Measurements from ENCODE around the gene DOLK. TPM values are rescaled to one million over a fixed set of nuclear protein-coding genes. Genes with fewer than 3 reads are reported as not detected.

Gene DOLK
- total and polyA plus RNA-seq, 2 donors (not counting 1 experiment from before 2014, with no cell fraction given) = 3.0 to 12.2 TPM

DNA sequence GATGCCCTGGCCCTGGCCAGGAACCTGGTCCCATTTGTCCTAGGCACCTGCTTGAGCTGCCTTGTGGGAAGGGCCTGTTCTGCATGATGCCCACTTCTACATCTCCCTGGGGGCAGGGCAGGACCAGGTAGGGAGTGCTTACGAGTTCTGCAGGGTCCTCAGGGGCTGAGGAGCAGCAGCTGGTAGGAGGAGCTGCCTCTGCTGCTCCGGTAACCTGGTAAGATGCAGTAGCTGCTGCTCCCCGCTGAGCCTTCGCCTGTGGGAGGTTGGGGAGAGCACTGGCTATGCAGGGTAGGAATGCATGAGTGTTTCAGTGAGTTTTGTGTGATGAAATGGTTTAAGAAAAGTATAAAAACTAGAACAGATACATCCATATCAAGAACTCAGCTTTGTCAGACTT is 51.8 kb downstream of the DOLK start:
- H3K27me3 ChIP-seq (replicated peaks in 1 of 4; ENCODE audit: control extremely low read depth in 1 of 4, control insufficient read depth in 3 of 4, insufficient read depth in 4 of 4, low read length in 3 of 4) = no peaks in the 10 kb centered on the region
- DNase-seq = no peak
- H3K9me3 Mint-ChIP-seq (ENCODE audit: insufficient read depth) = no peaks in the 10 kb centered on the region
- ChIA-PET POLR2A (no interaction called here), CTCF (no interaction called here)
- no peaks in the 10 kb centered on the region for H3K9me3 ChIP-seq (ENCODE audit: control extremely low read depth in 1 of 3, control insufficient read depth in 2 of 3, insufficient read depth in 1 of 3, low read length in 2 of 3)
- H3K27ac ChIP-seq (ENCODE audit: low read length in 2 of 2) = peak overlapping the region in 1 of 2 donors; percentile 16
- no peaks in the 10 kb centered on the region for H4K20me1 ChIP-seq (ENCODE audit: control insufficient read depth, insufficient read depth, low read length, poor library complexity, severe bottlenecking)
- no peaks in the 10 kb centered on the region for H3K27me3 Mint-ChIP-seq
- peaks cover 35% of the 10 kb centered on the region for H3K4me1 Mint-ChIP-seq
- no peak overlapping the region for H3K4me3 ChIP-seq (ENCODE audit: control extremely low read depth in 1 of 5, extremely low read depth in 1 of 5, insufficient read depth in 1 of 5, low read depth in 2 of 5, low read length in 4 of 5)
- ATAC-seq (ENCODE audit: low read depth) = no peak
- peaks cover 0 to 36% of the 10 kb centered on the region in 2 experiments for H3K36me3 ChIP-seq (replicated peaks in 1 of 2; ENCODE audit: control extremely low read depth in 1 of 2, control insufficient read depth in 1 of 2, extremely low read depth in 1 of 2, insufficient read depth in 2 of 2, low read length in 1 of 2)
- TF ChIP-seq EZH2 (IDR thresholded peaks at IDR 0.05; ENCODE audit: borderline replicate concordance, insufficient read depth, low read depth, low read length, poor library complexity, severe bottlenecking) (no peak), CTCF (IDR thresholded peaks at IDR 0.05) (no peak)
- H3K9ac ChIP-seq (ENCODE audit: low read length) = no peak overlapping the region
- peaks cover 49% of the 10 kb centered on the region for H3K79me2 ChIP-seq (ENCODE audit: control insufficient read depth, insufficient read depth, low read length)
- H3K4me2 ChIP-seq (replicated peaks; ENCODE audit: low read depth, low read length, poor library complexity, severe bottlenecking) = no peak overlapping the region
- peak overlapping the region; percentile 10 for H3K27ac Mint-ChIP-seq
- intact Hi-C loops (cut with micrococcal nuclease) = no loop called here
- WGBS (ENCODE audit: insufficient coverage) = 82% methylated on average over 4 of the region's 4 CpGs
- H2AFZ ChIP-seq (ENCODE audit: insufficient read depth, low read depth, low read length, poor library complexity, severe bottlenecking) = no peak overlapping the region
- H3K4me3 Mint-ChIP-seq = no peak overlapping the region
- H3K4me1 ChIP-seq (ENCODE audit: control insufficient read depth in 2 of 2, insufficient read depth in 2 of 2, low read length in 2 of 2) = peaks cover 21 to 29% of the 10 kb centered on the region in 2 donors

Other genes with a start within 250 kb of the DOLK start
- gene PKN3, start 245.1 kb downstream of the DOLK start, total RNA-seq = 3.7 and 4.2 TPM in 2 replicates
- 1.4 and 1.8 TPM in 2 replicates for gene PKN3, start 245.1 kb downstream of the DOLK start, polyA plus RNA-seq
- 25.3 and 28.5 TPM in 2 replicates for gene ZDHHC12, start 223.5 kb downstream of the DOLK start, total RNA-seq
- 31.0 and 47.0 TPM in 2 replicates for gene ZDHHC12, start 223.5 kb downstream of the DOLK start, polyA plus RNA-seq
- 42.2 and 44.0 TPM in 2 replicates for gene ZER1, start 175.7 kb downstream of the DOLK start, total RNA-seq
- gene ZER1, start 175.7 kb downstream of the DOLK start, polyA plus RNA-seq = 22.8 and 26.9 TPM in 2 replicates
- 29.1 and 31.8 TPM in 2 replicates for gene TBC1D13, start 160.3 kb downstream of the DOLK start, total RNA-seq
- gene TBC1D13, start 160.3 kb downstream of the DOLK start, polyA plus RNA-seq = 25.3 and 28.8 TPM in 2 replicates
- gene ENDOG, start 129.1 kb downstream of the DOLK start, total RNA-seq = 17.1 and 19.3 TPM in 2 replicates
- 2.9 and 12.5 TPM in 2 replicates for gene ENDOG, start 129.1 kb downstream of the DOLK start, polyA plus RNA-seq
- 70.0 and 73.0 TPM in 2 replicates for gene SPOUT1, start 117.8 kb downstream of the DOLK start, total RNA-seq
- gene SPOUT1, start 117.8 kb downstream of the DOLK start, polyA plus RNA-seq = 61.3 and 86.4 TPM in 2 replicates
- gene KYAT1, start 65.7 kb downstream of the DOLK start, total RNA-seq = 6.4 and 7.0 TPM in 2 replicates
- gene KYAT1, start 65.7 kb downstream of the DOLK start, polyA plus RNA-seq = 13.4 and 16.2 TPM in 2 replicates
- gene LRRC8A, start 65.5 kb downstream of the DOLK start, total RNA-seq = 14.5 and 15.1 TPM in 2 replicates
- 13.1 and 23.1 TPM in 2 replicates for gene LRRC8A, start 65.5 kb downstream of the DOLK start, polyA plus RNA-seq
- gene PHYHD1, start 26.6 kb downstream of the DOLK start, total RNA-seq = 0.96 and 1.5 TPM in 2 replicates
- 2.0 and 4.4 TPM in 2 replicates for gene PHYHD1, start 26.6 kb downstream of the DOLK start, polyA plus RNA-seq
- gene NUP188, start 96 bp upstream of the DOLK start, total RNA-seq = 83.6 and 93.2 TPM in 2 replicates
- 42.8 and 47.7 TPM in 2 replicates for gene NUP188, start 96 bp upstream of the DOLK start, polyA plus RNA-seq
- gene SH3GLB2, start 80.7 kb upstream of the DOLK start, total RNA-seq = 110 and 111 TPM in 2 replicates
- 174 and 176 TPM in 2 replicates for gene SH3GLB2, start 80.7 kb upstream of the DOLK start, polyA plus RNA-seq
- 71.6 and 78.1 TPM in 2 replicates for gene MIGA2, start 89.0 kb upstream of the DOLK start, total RNA-seq
- gene MIGA2, start 89.0 kb upstream of the DOLK start, polyA plus RNA-seq = 62.1 and 85.3 TPM in 2 replicates
- 4.7 and 7.1 TPM in 2 replicates for gene DOLPP1, start 133.5 kb upstream of the DOLK start, total RNA-seq
- gene DOLPP1, start 133.5 kb upstream of the DOLK start, polyA plus RNA-seq = 7.9 and 8.6 TPM in 2 replicates
- 11.8 and 14.1 TPM in 2 replicates for gene CRAT, start 163.2 kb upstream of the DOLK start, total RNA-seq
- gene CRAT, start 163.2 kb upstream of the DOLK start, polyA plus RNA-seq = 8.0 and 9.0 TPM in 2 replicates
- gene PTPA, start 163.8 kb upstream of the DOLK start, total RNA-seq = 72.8 and 73.9 TPM in 2 replicates
- 26.0 and 35.0 TPM in 2 replicates for gene PTPA, start 163.8 kb upstream of the DOLK start, polyA plus RNA-seq
- gene IER5L, start 230.7 kb upstream of the DOLK start, total RNA-seq = 12.9 and 13.2 TPM in 2 replicates
- gene IER5L, start 230.7 kb upstream of the DOLK start, polyA plus RNA-seq = 1.3 and 1.5 TPM in 2 replicates